ENCODE measurements around the gene CNTRL.
A peak's percentile ranks its signal among the peaks of the same experiment; 100 is the strongest.

Gene CNTRL

DNA sequence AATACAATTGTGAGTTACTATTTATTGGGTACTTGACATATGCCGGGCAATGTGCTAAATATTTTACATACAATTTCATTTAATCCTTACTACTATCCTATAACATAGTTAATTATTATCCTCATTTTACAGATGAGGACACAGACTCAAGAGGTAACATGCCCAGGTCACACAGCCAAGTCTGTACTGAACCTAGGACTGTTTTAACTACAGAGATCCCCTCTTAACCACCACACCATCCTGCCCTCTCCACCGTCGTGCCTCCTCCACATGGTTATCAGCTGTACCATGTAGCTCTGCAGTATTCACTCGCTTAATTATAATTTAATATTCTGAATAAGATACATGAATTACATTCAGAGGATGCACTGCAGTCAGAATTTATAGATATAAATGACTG lies 121.6 kb downstream of the CNTRL start:
- no peaks in the 10 kb centered on the region for H3K36me3 ChIP-seq (ENCODE audit: insufficient read depth, low read length)
- peaks cover 63% of the 10 kb centered on the region for H3K4me1 ChIP-seq (ENCODE audit: control insufficient read depth, insufficient read depth, low read length)
- no peaks in the 10 kb centered on the region for H3K27me3 ChIP-seq (ENCODE audit: control insufficient read depth, insufficient read depth, low read length)
- H3K9ac ChIP-seq (ENCODE audit: low read depth, low read length), result no peak overlapping the region
- H3K9me3 ChIP-seq (replicated peaks; ENCODE audit: low read length), result no peaks in the 10 kb centered on the region
- peak overlapping the region; percentile 10 for H3K4me2 ChIP-seq (ENCODE audit: low read length)
- H3K4me3 ChIP-seq (ENCODE audit: low read length), result no peak overlapping the region

DNA sequence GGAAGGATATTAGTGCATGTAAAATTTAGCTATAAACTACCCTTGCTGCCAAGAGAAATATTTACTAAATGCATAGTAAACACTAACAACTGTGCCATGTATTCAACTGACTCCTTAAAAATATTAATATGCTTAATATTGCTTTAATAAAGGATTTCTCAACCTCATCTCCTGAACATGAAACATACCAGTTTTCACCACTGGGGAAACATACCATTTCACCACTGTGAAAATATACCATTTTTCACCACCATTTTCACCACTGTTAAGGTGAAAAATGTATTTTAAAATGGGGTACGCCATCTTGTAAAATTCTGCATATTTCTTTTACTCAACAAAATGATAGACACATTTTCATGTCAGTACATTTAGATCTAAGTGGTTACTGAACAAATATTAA lies 122.4 kb downstream of the CNTRL start:
- H3K9ac ChIP-seq (ENCODE audit: low read depth, low read length), result no peak overlapping the region
- H3K4me2 ChIP-seq (ENCODE audit: low read length), result peak overlapping the region; percentile 93
- no peaks in the 10 kb centered on the region for H3K36me3 ChIP-seq (ENCODE audit: insufficient read depth, low read length)
- H3K4me1 ChIP-seq (ENCODE audit: control insufficient read depth, insufficient read depth, low read length), result peaks cover 64% of the 10 kb centered on the region
- no peaks in the 10 kb centered on the region for H3K27me3 ChIP-seq (ENCODE audit: control insufficient read depth, insufficient read depth, low read length)
- H3K9me3 ChIP-seq (replicated peaks; ENCODE audit: low read length), result no peaks in the 10 kb centered on the region
- no peak overlapping the region for H3K4me3 ChIP-seq (ENCODE audit: low read length)

GRCh38 chr9:121198512-121199042 lies 123.8 kb downstream of the CNTRL start:
- Histone ChIP-seq H3K9ac (ENCODE audit: low read depth, low read length) (peak overlapping the region; percentile 92), H3K27me3 (ENCODE audit: control insufficient read depth, insufficient read depth, low read length) (no peaks in the 10 kb centered on the region), H3K9me3 (replicated peaks; ENCODE audit: low read length) (no peaks in the 10 kb centered on the region), H3K4me1 (ENCODE audit: control insufficient read depth, insufficient read depth, low read length) (peaks cover 55% of the 10 kb centered on the region), H3K36me3 (ENCODE audit: insufficient read depth, low read length) (no peaks in the 10 kb centered on the region), H3K4me3 (ENCODE audit: low read length) (peak overlapping the region; percentile 22), H3K4me2 (ENCODE audit: low read length) (peak overlapping the region; percentile 93)

DNA sequence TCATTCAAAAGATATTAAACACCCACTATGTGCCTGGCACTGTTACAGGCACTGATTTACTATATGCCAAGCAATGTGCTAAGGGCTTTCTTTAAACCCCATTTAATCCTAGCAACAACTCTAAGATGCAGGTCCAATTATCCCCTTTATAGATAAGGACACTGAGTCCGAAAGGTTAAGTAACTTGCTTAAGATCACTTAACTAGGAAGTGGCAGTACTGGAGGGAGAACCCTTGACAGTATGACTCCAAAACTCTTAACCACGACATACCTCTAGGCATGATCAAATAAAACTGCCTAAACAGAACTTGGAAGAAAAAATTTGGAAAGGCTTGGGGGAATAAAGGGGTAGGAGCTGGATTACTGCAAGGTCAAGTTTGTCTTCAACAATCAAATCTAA lies 125.2 kb downstream of the CNTRL start:
- H3K9me3 ChIP-seq (replicated peaks; ENCODE audit: low read length), result no peaks in the 10 kb centered on the region
- peaks cover 53% of the 10 kb centered on the region for H3K4me1 ChIP-seq (ENCODE audit: control insufficient read depth, insufficient read depth, low read length)
- no peaks in the 10 kb centered on the region for H3K36me3 ChIP-seq (ENCODE audit: insufficient read depth, low read length)
- peak overlapping the region; percentile 75 for H3K4me3 ChIP-seq (ENCODE audit: low read length)
- H3K27me3 ChIP-seq (ENCODE audit: control insufficient read depth, insufficient read depth, low read length), result no peaks in the 10 kb centered on the region
- H3K4me2 ChIP-seq (ENCODE audit: low read length), result peak overlapping the region; percentile 93
- H3K9ac ChIP-seq (ENCODE audit: low read depth, low read length), result peak overlapping the region; percentile 92

- peak overlapping the region; percentile 92 for H3K9ac ChIP-seq (ENCODE audit: low read depth, low read length)
Observed at GRCh38 chr9:121200356-121200755, 125.6 kb downstream of the CNTRL start.

DNA sequence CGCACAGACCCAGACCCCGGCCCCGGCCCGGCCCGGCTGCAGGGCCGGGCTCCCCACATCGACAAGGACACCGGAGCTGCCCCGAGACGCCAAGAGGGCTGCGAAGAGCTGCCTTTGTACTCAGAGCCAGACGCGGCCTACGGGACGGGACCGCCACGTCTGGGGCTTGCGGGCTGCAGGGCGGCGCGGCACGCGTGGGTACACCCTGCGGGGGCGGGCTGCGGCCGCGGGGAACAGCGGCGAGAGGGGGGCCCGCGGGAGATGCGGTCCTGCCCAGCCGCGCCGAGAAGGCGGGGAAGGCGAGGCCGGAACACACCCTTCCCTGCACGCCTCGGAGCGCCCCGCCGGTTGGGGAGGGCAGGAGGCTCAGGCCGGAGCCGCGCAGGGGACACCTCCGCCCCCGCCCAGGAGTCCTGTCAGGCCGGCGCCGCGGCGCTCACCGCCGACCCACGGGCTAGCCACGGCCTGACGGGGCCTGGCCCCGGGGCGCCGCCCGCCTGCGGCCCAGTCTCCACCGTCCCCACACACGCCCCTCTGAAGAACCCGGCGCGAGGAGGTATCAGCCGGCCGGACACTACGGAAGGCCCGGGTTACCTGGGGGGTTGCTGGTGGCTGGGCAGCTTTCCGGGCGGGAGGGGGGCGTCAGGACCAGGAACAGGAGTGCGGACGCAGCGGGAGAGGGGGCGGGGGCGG lies 126.4 kb downstream of the CNTRL start:
- Histone ChIP-seq H3K9ac (ENCODE audit: low read depth, low read length) (peak overlapping the region; percentile 92), H3K36me3 (ENCODE audit: insufficient read depth, low read length) (no peaks in the 10 kb centered on the region), H3K4me1 (ENCODE audit: control insufficient read depth, insufficient read depth, low read length) (peaks cover 41% of the 10 kb centered on the region), H3K4me3 (ENCODE audit: low read length) (peak overlapping the region; percentile 75), H3K9me3 (replicated peaks; ENCODE audit: low read length) (no peaks in the 10 kb centered on the region), H3K4me2 (ENCODE audit: low read length) (peak overlapping the region; percentile 93), H3K27me3 (ENCODE audit: control insufficient read depth, insufficient read depth, low read length) (no peaks in the 10 kb centered on the region)

More at GRCh38 chr9:121200356-121200755, 125.6 kb downstream of the CNTRL start:
- Histone ChIP-seq H3K4me1 (ENCODE audit: control insufficient read depth, insufficient read depth, low read length) (peaks cover 49% of the 10 kb centered on the region), H3K9me3 (replicated peaks; ENCODE audit: low read length) (no peaks in the 10 kb centered on the region), H3K27me3 (ENCODE audit: control insufficient read depth, insufficient read depth, low read length) (no peaks in the 10 kb centered on the region), H3K4me3 (ENCODE audit: low read length) (peak overlapping the region; percentile 75), H3K4me2 (ENCODE audit: low read length) (peak overlapping the region; percentile 93), H3K36me3 (ENCODE audit: insufficient read depth, low read length) (no peaks in the 10 kb centered on the region)

DNA sequence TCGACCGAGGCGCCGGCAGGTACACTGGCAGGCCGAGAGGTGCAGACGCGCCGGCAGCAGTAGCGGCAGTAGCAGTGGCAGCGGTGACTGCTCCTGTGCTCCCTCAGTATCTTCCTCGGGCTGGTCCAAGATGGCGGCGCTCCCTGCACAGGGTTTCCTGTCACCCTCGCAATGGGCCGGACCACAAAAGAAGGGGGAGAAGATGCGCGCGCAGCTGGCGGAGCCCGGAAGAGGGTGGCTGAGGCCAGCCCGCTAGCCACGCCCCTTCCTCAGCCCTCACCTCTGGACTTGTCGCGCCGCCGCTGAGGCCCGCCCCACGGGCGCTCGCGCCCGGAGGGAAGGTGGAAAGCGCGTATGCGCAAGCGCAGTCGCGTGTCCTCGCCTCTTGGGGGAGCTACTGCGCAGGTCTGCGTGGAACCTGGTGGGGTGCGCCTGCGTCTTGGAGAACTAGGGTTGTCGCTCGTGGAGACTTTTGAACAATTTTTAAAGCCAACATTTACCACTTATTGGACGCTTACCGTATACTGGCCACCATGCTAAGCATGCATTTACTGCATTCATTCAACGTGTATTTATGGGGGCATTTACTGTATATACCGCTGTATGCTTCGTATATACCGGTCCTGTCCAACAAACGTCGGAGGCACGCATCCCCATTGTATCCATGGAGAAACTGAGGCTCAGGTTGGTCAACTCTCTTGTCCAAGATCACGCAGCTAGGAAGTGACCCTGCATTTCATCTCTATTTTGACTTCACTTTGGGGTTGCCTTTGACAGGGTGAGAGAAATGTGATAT lies 127.2 kb downstream of the CNTRL start, which contains the start of gene RAB14:
Gene RAB14 (minus strand): TSS at position 132 of the 796 bp plus-strand sequence. CDS start 8,457 bp downstream, outside the sequence.
- Histone ChIP-seq H3K27me3 (ENCODE audit: control insufficient read depth, insufficient read depth, low read length) (no peaks in the 10 kb centered on the region), H3K4me1 (ENCODE audit: control insufficient read depth, insufficient read depth, low read length) (peaks cover 36% of the 10 kb centered on the region), H3K4me2 (ENCODE audit: low read length) (peak within 1 kb of the TSS; percentile 93), H3K36me3 (ENCODE audit: insufficient read depth, low read length) (no peaks in the 10 kb centered on the region), H3K4me3 (ENCODE audit: low read length) (peak within 1 kb of the TSS; percentile 75), H3K9ac (ENCODE audit: low read depth, low read length) (peak within 1 kb of the TSS; percentile 92), H3K9me3 (replicated peaks; ENCODE audit: low read length) (no peaks in the 10 kb centered on the region)

DNA sequence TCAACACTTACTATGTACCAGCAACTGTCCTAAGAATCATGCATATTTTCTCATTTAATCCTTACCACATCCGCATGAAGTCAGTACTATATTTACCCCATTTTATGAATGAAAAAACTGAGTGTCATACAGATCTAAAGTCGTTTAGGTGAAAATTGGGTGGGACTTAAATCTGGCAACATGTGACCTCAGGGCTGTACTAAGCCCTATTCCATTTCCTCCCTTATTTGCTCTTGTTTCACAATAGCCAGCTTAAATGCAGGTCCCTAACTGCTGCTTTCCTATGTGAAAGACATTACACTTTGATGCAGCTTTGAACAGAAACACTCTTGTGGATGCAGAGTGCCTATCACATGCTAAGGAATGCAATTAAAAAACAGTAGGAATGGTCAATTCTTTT lies 129.4 kb downstream of the CNTRL start:
- no peaks in the 10 kb centered on the region for H3K36me3 ChIP-seq (ENCODE audit: insufficient read depth, low read length)
- H3K9ac ChIP-seq (ENCODE audit: low read depth, low read length), result no peak overlapping the region
- H3K27me3 ChIP-seq (ENCODE audit: control insufficient read depth, insufficient read depth, low read length), result no peaks in the 10 kb centered on the region
- peaks cover 17% of the 10 kb centered on the region for H3K4me1 ChIP-seq (ENCODE audit: control insufficient read depth, insufficient read depth, low read length)
- H3K4me3 ChIP-seq (ENCODE audit: low read length), result no peak overlapping the region
- H3K9me3 ChIP-seq (replicated peaks; ENCODE audit: low read length), result no peaks in the 10 kb centered on the region
- no peak overlapping the region for H3K4me2 ChIP-seq (ENCODE audit: low read length)

DNA sequence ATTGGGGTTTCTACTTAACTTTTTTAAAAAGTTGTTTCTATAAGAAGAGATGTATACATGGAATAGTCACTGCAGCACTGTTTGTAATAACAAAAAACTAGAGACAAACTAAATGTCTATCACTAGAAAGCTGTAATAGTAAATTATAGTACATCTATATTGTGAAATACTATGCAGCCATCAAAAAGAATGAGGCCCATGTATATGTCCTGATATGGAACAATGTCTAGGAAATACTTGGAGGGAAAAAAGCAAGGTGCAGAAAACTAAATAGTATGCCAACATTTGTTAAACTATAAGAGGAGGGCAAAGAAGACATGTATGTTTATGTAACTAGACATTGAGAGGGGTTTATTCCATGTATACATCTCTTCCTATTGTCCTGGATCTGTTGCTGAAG lies 129.9 kb downstream of the CNTRL start:
- H3K27me3 ChIP-seq (ENCODE audit: control insufficient read depth, insufficient read depth, low read length), result no peaks in the 10 kb centered on the region
- no peaks in the 10 kb centered on the region for H3K9me3 ChIP-seq (replicated peaks; ENCODE audit: low read length)
- no peak overlapping the region for H3K4me2 ChIP-seq (ENCODE audit: low read length)
- H3K36me3 ChIP-seq (ENCODE audit: insufficient read depth, low read length), result no peaks in the 10 kb centered on the region
- H3K4me1 ChIP-seq (ENCODE audit: control insufficient read depth, insufficient read depth, low read length), result peaks cover 12% of the 10 kb centered on the region
- H3K9ac ChIP-seq (ENCODE audit: low read depth, low read length), result no peak overlapping the region
- H3K4me3 ChIP-seq (ENCODE audit: low read length), result no peak overlapping the region

DNA sequence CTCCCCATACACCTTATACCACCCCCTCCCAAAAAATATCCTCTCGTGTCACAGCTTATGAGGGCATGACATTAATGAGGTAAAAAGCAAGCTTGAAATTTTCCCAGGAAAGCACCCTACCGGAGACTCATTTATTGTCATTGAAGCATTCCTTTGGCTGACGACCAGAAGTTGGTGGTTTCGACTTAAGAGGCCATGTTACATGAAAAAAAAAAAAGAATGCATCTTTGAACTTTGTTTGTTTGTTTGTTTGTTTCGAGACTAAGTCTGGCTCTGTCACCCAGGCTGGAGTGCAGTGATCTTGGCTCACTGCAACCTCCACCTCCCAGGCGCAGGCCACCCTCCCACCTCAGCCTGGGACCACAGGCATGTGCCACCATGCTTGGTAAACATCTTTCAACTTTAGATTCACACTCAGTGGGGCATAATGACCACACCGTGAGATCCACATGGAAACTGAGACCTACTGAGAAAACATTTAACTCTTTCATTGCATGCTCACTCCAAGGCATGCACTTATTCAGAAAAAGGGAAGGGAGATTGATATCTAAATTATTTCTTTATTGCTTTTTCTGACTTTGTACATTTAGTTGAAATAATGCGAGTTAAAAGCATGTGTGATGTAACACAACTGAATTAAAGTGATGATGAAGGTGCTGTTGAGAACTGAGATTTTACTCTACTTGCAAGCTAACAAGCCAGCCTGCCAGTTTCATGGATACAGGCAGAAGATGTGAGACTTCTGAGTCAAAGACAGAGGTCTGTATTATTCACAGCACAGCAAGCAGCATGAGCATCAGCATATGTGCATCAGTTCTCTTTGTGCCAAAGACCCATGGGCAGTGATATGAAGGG lies 132.0 kb downstream of the CNTRL start:
- no peaks in the 10 kb centered on the region for H3K27me3 ChIP-seq (ENCODE audit: control insufficient read depth, insufficient read depth, low read length)
- no peaks in the 10 kb centered on the region for H3K9me3 ChIP-seq (replicated peaks; ENCODE audit: low read length)
- H3K4me2 ChIP-seq (ENCODE audit: low read length), result no peak overlapping the region
- H3K9ac ChIP-seq (ENCODE audit: low read depth, low read length), result no peak overlapping the region
- no peak overlapping the region for H3K4me3 ChIP-seq (ENCODE audit: low read length)
- H3K4me1 ChIP-seq (ENCODE audit: control insufficient read depth, insufficient read depth, low read length), result peaks cover 5% of the 10 kb centered on the region
- no peaks in the 10 kb centered on the region for H3K36me3 ChIP-seq (ENCODE audit: insufficient read depth, low read length)
